HCT116 (cell line): Measurements from ENCODE around the gene PRKX. TPM values are rescaled to one million over a fixed set of nuclear protein-coding genes. Genes with fewer than 3 reads are reported as not detected.

Source experiments
- ATAC-seq: fragments of 200-7000 bp; cut with Tn5 transposase; 2 replicates; pipeline ENCODE4 v1.9.1; 2020; ENCODE audit warnings: mild to moderate bottlenecking, moderate library complexity
- BruUV-seq: library from RNA; stranded (reverse); fragments of 400-500 nt; replicated peaks from 2 replicates; lab custom pipeline; 2021; lab: Mats Ljungman, UMichigan
- CTCF ChIA-PET: fragments of 300-600 bp; sonication (Branson Sonifier 250); formaldehyde crosslinking; loops from one replicate; lab custom pipeline; 2021; ENCODE audit warnings: antibody characterized with exemption; lab: Charles Lee
- POLR2A ChIA-PET: fragments of 300-600, 350-600 bp; sonication (Branson Sonifier 250); formaldehyde crosslinking; loops from one replicate; lab custom pipeline; 2021; ENCODE audit warnings: antibody characterized with exemption; lab: Charles Lee
- RAD21 ChIA-PET, 2 experiments: fragments of 300-600 bp; sonication (Branson Sonifier 250); formaldehyde crosslinking; loops; one replicate each; lab custom pipeline; 2023; ENCODE audit warnings: low total read pairs in 2 of 2; ENCODE audit not compliant: uncharacterized antibody in 2 of 2, unreplicated experiment in 2 of 2, low non-redundant PET in 1 of 2; lab: Charles Lee
- DNase-seq: peaks from one replicate; pipeline ENCODE4 v3.0.0-alpha.2; 2010; ENCODE audit warnings: low read depth, low spot score
- H2AFZ ChIP-seq: fragments of 200-600 bp; shearing (Covaris generic), sonication (generic); 2 replicates; pipeline ENCODE4 v1.6.1; 2017; ENCODE audit warnings: low read depth, mixed run types, mixed read lengths, antibody characterized with exemption, low read length; ENCODE audit not compliant: poor library complexity, severe bottlenecking
- H3K27ac ChIP-seq: 2 replicates; pipeline ENCODE4 v1.5.1; 2012; ENCODE audit warnings: low read depth, low read length
- H3K27me3 ChIP-seq: fragments of 200-600 bp; sonication (generic); 2 replicates; pipeline ENCODE4 v1.6.1; 2016; ENCODE audit warnings: mixed run types, low read length, mixed read lengths; ENCODE audit not compliant: insufficient read depth
- H3K36me3 ChIP-seq, 2 experiments: fragments of 200-500 bp in 1 of 2; fragments of 200-600 bp in 1 of 2; sonication (Bioruptor generic) in 1 of 2; sonication (generic) in 1 of 2; 2 replicates each; pipeline versions ENCODE4 v1.5.1 to v1.6.1; 2014 to 2016; ENCODE audit warnings: low read length in 2 of 2, inconsistent platforms in 1 of 2, mixed read lengths in 1 of 2, mixed run types in 1 of 2; ENCODE audit not compliant: insufficient read depth in 2 of 2, control insufficient read depth in 1 of 2
- H3K4me1 ChIP-seq, 2 experiments: fragments of 200-600 bp in 1 of 2; sonication (generic) in 1 of 2; 2 replicates each; pipeline versions ENCODE4 v1.5.1 to v1.6.1; 2012 to 2017; ENCODE audit warnings: low read length in 2 of 2, inconsistent platforms in 1 of 2, mild to moderate bottlenecking in 1 of 2, mixed read lengths in 1 of 2, mixed run types in 1 of 2, moderate library complexity in 1 of 2; ENCODE audit not compliant: insufficient read depth in 2 of 2, control insufficient read depth in 1 of 2
- H3K4me2 ChIP-seq: fragments of 200-600 bp; sonication (generic); 2 replicates; pipeline ENCODE4 v1.6.1; 2017; ENCODE audit warnings: mixed run types, low read length, mixed read lengths
- H3K4me3 ChIP-seq, 2 experiments: fragments of 200-600 bp in 1 of 2; sonication (generic) in 1 of 2; replicated peaks in 1 of 2; 2 replicates each; pipeline ENCODE4 v1.5.1; 2011 to 2016; ENCODE audit warnings: low read length in 2 of 2, control low read depth in 1 of 2, low read depth in 1 of 2, mild to moderate bottlenecking in 1 of 2, mixed read lengths in 1 of 2, mixed run types in 1 of 2
- H3K79me2 ChIP-seq: fragments of 200-600 bp; sonication (generic); 2 replicates; pipeline ENCODE4 v1.6.1; 2017; ENCODE audit warnings: mild to moderate bottlenecking, mixed run types, low read length, moderate library complexity, mixed read lengths; ENCODE audit not compliant: insufficient read depth
- H3K9ac ChIP-seq: fragments of 200-600 bp; sonication (generic); 2 replicates; pipeline ENCODE4 v1.6.1; 2016; ENCODE audit warnings: low read length, mixed read lengths
- H3K9me2 ChIP-seq: fragments of 200-600 bp; sonication (generic), shearing (Covaris generic); 2 replicates; pipeline ENCODE4 v1.6.1; 2017; ENCODE audit warnings: mixed run types, mild to moderate bottlenecking, moderate library complexity; ENCODE audit not compliant: insufficient read depth
- H3K9me3 ChIP-seq, 2 experiments: fragments of 200-500 bp in 1 of 2; fragments of 200-600 bp in 1 of 2; sonication (Bioruptor generic) in 1 of 2; sonication (generic) in 1 of 2; 2 replicates each; pipeline ENCODE4 v1.6.1; 2014 to 2017; ENCODE audit warnings: low read length in 2 of 2, mixed read lengths in 2 of 2, inconsistent platforms in 1 of 2, low read depth in 1 of 2, mild to moderate bottlenecking in 1 of 2, mixed run types in 1 of 2, moderate library complexity in 1 of 2; ENCODE audit not compliant: control insufficient read depth in 1 of 2, insufficient read depth in 1 of 2
- H4K20me1 ChIP-seq: fragments of 200-600 bp; sonication (generic), shearing (Covaris generic); 2 replicates; pipeline ENCODE4 v1.6.1; 2017; ENCODE audit warnings: mixed run types, mild to moderate bottlenecking, moderate library complexity; ENCODE audit not compliant: insufficient read depth
- CBX3 ChIP-seq: IDR thresholded peaks from 2 replicates; pipeline ENCODE4 v1.6.1; 2012; ENCODE audit warnings: low read depth
- CEBPB ChIP-seq: IDR thresholded peaks from 2 replicates; pipeline ENCODE4 v1.6.1; 2012; ENCODE audit warnings: low read depth
- CTCF ChIP-seq, 3 experiments: fragments of 200-600 bp in 1 of 3; sonication (generic) in 1 of 3; IDR thresholded peaks in 2 of 3; conservative IDR thresholded peaks in 1 of 3; 2 replicates each; pipeline ENCODE4 v1.5.1; 2012 to 2017; ENCODE audit warnings: low read depth in 2 of 3, low read length in 2 of 3, antibody characterized with exemption in 1 of 3, borderline replicate concordance in 1 of 3, control low read depth in 1 of 3, mild to moderate bottlenecking in 1 of 3, mixed read lengths in 1 of 3, mixed run types in 1 of 3, moderate library complexity in 1 of 3; ENCODE audit not compliant: insufficient read depth in 1 of 3
- EGR1 ChIP-seq: IDR thresholded peaks from 2 replicates; pipeline ENCODE4 v1.6.1; 2012; ENCODE audit warnings: low read depth
- ELF1 ChIP-seq: IDR thresholded peaks from 2 replicates; pipeline ENCODE4 v1.6.1; 2012; ENCODE audit warnings: low read depth, borderline replicate concordance
- EZH2phosphoT487 ChIP-seq: fragments of 200-600 bp; IDR thresholded peaks from 2 replicates; pipeline ENCODE4 v1.6.1; 2018; ENCODE audit warnings: antibody characterized with exemption, borderline replicate concordance
- FOSL1 ChIP-seq: IDR thresholded peaks from 2 replicates; pipeline ENCODE4 v1.6.1; 2012; ENCODE audit warnings: low read depth
- JUND ChIP-seq: IDR thresholded peaks from 2 replicates; pipeline ENCODE4 v1.6.1; 2012
- POLR2A ChIP-seq: IDR thresholded peaks from 2 replicates; pipeline ENCODE4 v1.7.0; 2011; ENCODE audit warnings: borderline replicate concordance; ENCODE audit not compliant: insufficient read depth, insufficient read length; ENCODE audit errors: extremely low read depth
- POLR2AphosphoS5 ChIP-seq: IDR thresholded peaks from 2 replicates; pipeline ENCODE4 v1.6.1; 2011; ENCODE audit warnings: mild to moderate bottlenecking, low read depth, low read length, moderate library complexity
- SIN3A ChIP-seq: IDR thresholded peaks from 2 replicates; pipeline ENCODE4 v1.6.1; 2012; ENCODE audit warnings: low read depth
- SRF ChIP-seq: IDR thresholded peaks from 2 replicates; pipeline ENCODE4 v1.6.1; 2012; ENCODE audit warnings: low read depth
- YY1 ChIP-seq: IDR thresholded peaks from 2 replicates; pipeline ENCODE4 v1.6.1; 2011; ENCODE audit warnings: low read length, low read depth, moderate library complexity, mild to moderate bottlenecking; ENCODE audit not compliant: insufficient replicate concordance; ENCODE audit errors: extremely low read depth
- ZFX ChIP-seq: fragments of 450-650 bp; IDR thresholded peaks from 2 replicates; pipeline ENCODE4 v1.6.1; 2017
- ZNF274 ChIP-seq: fragments of 200-500 bp; sonication (Bioruptor generic); IDR thresholded peaks from 2 replicates; pipeline ENCODE4 v1.6.1; 2014; ENCODE audit warnings: mild to moderate bottlenecking, low read depth, low read length, inconsistent platforms
- intact Hi-C: fragments of 100-400 bp; cut with micrococcal nuclease; formaldehyde crosslinking; loops from 2 replicates; pipeline ENCODE4 v1.10.0; 2022
- total RNA-seq: library from RNA; stranded (reverse); gene quantifications from one replicate; pipeline ENCODE4 v1.2.1, GENCODE V29; 2021; ENCODE audit not compliant: unreplicated experiment
- TF ChIP-seq, protein P1 (sequence below): IDR thresholded peaks from 2 replicates; pipeline ENCODE4 v1.6.1; 2012
- TF ChIP-seq, protein P2 (sequence below): IDR thresholded peaks from 2 replicates; pipeline ENCODE4 v1.6.1; 2011; ENCODE audit warnings: mild to moderate bottlenecking, low read length, moderate library complexity; ENCODE audit not compliant: insufficient replicate concordance; ENCODE audit errors: extremely low read depth

Gene PRKX
- total RNA-seq, 1 experiment from 2014 or later: 26.7 TPM

- intact Hi-C loops: no loop called here
- Histone ChIP-seq H3K27me3 (no peaks in the 10 kb centered on the region), H3K79me2 (peaks cover under 1% of the 10 kb centered on the region; the same call in 1 of the 2 replicates), H3K9ac (no peak overlapping the region), H3K9me3 (no peaks in the 10 kb centered on the region), H3K27ac (no peak overlapping the region), H3K9me2 (no peaks in the 10 kb centered on the region), H3K4me2 (no peak overlapping the region), H4K20me1 (no peaks in the 10 kb centered on the region), H3K4me3 (no peak overlapping the region), H2AFZ (no peak overlapping the region), H3K36me3 (no peaks in the 10 kb centered on the region), H3K4me1 (no peaks in the 10 kb centered on the region)
- CTCF ChIA-PET: no interaction called here
- DNase-seq: no peak
- BruUV-seq: no TSS peak
- RAD21 ChIA-PET: no interaction called here
- POLR2A ChIA-PET: no interaction called here
- ATAC-seq: no peak
- TF ChIP-seq POLR2AphosphoS5: no peak
- no peak for TF ChIP-seq CTCF (IDR thresholded peaks at IDR 0.05 in 2 of 3, conservative IDR thresholded peaks at IDR 0.05 in 1 of 3; ENCODE audit: borderline replicate concordance in 1 of 3, insufficient read depth in 1 of 3, low read depth in 2 of 3, low read length in 2 of 3)
- TF ChIP-seq EZH2phosphoT487: no peak
- TF ChIP-seq ELF1: no peak
- TF ChIP-seq, protein P1, sequence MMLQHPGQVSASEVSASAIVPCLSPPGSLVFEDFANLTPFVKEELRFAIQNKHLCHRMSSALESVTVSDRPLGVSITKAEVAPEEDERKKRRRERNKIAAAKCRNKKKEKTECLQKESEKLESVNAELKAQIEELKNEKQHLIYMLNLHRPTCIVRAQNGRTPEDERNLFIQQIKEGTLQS: no peak
- TF ChIP-seq CEBPB: no peak
- no peak for TF ChIP-seq SRF
- TF ChIP-seq FOSL1: no peak
- no peak for TF ChIP-seq ZNF274
- TF ChIP-seq CBX3: no peak
- TF ChIP-seq SIN3A: no peak
- TF ChIP-seq ZFX: no peak
- no peak for TF ChIP-seq POLR2A
- no peak for TF ChIP-seq EGR1
- no peak for TF ChIP-seq YY1
- TF ChIP-seq, protein P2, sequence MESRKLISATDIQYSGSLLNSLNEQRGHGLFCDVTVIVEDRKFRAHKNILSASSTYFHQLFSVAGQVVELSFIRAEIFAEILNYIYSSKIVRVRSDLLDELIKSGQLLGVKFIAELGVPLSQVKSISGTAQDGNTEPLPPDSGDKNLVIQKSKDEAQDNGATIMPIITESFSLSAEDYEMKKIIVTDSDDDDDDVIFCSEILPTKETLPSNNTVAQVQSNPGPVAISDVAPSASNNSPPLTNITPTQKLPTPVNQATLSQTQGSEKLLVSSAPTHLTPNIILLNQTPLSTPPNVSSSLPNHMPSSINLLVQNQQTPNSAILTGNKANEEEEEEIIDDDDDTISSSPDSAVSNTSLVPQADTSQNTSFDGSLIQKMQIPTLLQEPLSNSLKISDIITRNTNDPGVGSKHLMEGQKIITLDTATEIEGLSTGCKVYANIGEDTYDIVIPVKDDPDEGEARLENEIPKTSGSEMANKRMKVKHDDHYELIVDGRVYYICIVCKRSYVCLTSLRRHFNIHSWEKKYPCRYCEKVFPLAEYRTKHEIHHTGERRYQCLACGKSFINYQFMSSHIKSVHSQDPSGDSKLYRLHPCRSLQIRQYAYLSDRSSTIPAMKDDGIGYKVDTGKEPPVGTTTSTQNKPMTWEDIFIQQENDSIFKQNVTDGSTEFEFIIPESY: no peak
- no peak for TF ChIP-seq JUND
These were observed 4.4 kb upstream of the PRKX start for GRCh38 chrX:3717742-3718420.
